ENCODE data around the gene PADI2.

The PADI2 gene

DNA sequence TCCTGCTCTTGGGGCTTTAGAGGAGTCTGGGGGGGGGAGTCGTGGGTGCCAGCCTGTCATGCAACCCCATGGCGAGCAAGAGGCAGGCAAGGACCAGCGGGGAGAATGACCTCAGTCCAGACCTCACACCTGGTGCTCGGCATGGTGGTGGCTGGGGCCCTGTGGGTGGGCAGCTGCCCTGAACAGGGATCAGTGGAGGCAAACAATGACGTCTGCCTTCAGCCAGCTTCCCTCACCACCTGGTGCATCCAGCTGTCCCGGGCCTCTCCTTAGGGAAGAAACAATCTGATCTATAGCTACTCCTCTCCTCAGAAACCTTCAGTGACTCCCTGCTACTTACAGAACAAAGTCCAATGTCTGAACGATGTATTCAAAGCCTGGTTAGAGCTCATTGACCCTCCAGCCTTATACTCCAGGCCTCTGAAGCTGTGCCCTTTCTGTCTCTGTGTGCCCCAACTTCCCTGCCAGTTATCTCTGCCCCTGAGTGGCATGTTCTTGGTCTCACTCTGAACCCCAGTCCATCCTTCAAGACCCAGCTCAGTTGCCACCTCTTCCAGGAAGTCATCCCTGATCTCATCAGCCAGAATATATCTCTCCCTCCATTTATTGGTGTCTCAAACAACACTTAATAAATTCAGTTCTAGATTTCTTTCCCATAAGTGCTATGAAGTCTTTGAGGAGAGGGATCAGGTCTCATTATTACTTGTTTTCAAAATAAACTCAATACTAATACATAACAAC is 6.6 kb downstream of the PADI2 start:
- no peak for DNase-seq (ENCODE audit: low spot score)

- no peak for DNase-seq (ENCODE audit: low spot score)
These were observed 7.2 kb downstream of the PADI2 start for GRCh38 chr1:17112076-17112475.

DNA sequence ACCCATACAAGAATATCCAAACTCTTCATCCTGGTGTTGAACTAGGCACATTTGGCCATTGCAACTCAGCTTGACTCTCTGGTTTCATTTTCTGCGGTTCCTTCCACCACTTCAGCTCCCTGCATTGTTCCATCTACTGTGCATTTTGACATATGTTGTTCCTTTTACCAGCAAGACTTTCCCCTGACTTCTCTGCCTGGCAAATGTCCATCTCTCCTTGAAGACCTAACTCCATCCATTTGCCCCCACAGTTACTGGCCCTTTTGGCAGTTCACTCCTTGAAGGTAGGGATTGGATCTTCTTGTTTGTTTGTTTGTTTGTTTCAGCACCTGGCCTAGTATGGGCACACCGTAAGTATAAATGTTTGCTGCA is 8.7 kb downstream of the PADI2 start:
- no peak for DNase-seq (ENCODE audit: low spot score)

- no peak for DNase-seq (ENCODE audit: low spot score)
These were observed 9.2 kb downstream of the PADI2 start for GRCh38 chr1:17109892-17110554.

GRCh38 chr1:17108786-17109185 is 10.5 kb downstream of the PADI2 start:
- no peak for DNase-seq (ENCODE audit: low spot score)

- DNase-seq (ENCODE audit: low spot score): no peak
These were observed 10.9 kb downstream of the PADI2 start for GRCh38 chr1:17108360-17108759.

DNA sequence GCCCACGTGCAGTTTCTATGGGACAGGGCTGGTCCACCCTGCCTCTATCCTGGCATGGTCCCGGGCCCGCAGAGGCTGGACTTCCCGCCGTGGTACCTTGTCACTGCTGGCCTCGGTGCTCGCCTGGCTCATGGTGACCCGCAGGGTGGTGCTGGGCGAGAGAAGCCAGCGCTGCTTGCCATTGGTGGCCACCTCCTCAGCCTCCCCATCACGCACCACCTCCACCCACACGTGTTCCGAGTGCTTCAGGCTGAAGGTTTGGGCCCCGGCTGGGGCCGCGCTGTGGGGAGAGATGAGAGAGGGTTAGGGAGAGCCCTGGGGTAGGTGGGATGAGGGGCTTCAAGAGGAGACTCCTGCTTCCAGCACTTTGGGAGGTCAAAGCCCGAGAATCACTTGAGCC is 14.5 kb downstream of the PADI2 start:
- DNase-seq (ENCODE audit: low spot score): no peak

GRCh38 chr1:17102232-17102631 is 17.0 kb downstream of the PADI2 start:
- no peak for DNase-seq (ENCODE audit: low spot score)

GRCh38 chr1:17101261-17101660 is 18.0 kb downstream of the PADI2 start:
- DNase-seq (ENCODE audit: low spot score): no peak

DNA sequence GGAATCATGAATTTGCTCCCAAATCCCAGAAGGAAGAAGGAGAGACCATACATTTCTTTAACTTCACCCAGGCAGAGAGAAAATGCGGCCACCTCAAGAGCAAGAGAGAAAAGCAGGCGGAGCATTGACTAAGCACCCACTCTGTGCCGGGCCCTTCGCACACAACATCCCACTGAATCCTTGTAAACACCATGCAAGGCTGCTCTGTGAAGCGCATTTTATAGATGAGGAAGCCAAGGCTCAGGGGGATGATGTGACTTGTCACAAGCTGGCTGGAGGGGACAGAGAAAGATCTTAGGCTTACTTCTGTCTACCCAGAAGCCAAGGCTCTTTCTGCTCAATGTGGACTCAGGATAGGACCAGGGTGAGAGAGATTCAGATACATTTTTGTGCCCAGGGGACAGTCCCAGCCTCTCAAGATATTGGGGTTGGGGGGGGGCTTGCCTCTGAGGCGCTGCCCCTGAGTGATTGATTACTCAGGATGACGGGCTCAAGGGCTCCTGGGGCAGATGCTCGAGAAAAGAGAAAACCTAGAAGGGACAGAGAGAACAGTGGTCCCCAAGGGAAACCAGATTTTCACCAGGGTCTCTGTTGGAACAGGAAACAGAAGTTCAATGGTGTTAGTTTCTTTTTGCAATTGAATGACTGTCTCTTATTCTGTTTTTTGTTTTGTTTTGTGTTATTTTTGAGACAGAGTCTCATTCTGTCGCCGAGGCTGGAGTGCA is 19.5 kb downstream of the PADI2 start:
- no peak for DNase-seq (ENCODE audit: low spot score)

DNA sequence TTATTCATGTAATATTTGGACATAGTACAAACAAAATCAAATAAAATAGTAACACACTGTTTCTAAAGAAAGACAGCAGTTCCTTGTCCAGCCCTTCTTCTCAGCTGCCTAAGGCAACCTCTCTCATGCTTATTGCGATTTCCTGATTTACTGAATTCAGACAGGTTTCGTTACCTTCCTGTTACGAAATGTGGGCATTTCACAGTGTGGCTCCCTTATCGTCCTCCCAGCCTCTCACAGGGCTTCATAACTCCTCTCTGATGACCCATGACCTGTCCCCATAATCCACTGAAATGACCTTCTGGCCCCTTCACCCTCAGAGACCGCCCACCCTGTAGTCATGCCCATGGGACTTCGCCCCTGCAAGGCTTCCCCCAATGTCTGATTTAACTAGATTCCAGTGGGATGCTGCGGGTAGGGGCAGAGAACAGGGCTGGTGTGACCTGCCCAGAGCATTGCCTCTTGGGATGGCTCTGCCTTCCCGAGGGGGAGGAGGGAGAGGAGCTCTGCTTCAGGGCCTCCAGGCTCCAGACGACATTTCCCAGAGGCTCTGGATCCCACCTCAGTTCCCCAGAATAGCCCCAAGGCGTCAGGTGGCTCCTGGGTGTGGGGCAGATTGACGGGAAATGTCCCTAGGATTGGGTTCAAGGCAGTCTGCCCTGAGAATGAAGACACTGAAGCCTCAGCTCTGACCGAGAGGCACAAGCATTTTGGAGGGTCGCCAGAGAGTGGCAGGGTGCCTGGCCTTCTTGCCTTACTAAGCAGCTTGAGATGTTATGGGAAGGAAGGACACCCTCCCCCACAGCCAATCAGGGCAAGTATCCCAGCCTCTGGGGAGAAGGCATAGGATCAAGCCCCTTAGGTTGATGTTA is 20.6 kb downstream of the PADI2 start:
- no peak for DNase-seq (ENCODE audit: low spot score)

GRCh38 chr1:17097787-17098186 is 21.5 kb downstream of the PADI2 start:
- no peak for DNase-seq (ENCODE audit: low spot score)

DNA sequence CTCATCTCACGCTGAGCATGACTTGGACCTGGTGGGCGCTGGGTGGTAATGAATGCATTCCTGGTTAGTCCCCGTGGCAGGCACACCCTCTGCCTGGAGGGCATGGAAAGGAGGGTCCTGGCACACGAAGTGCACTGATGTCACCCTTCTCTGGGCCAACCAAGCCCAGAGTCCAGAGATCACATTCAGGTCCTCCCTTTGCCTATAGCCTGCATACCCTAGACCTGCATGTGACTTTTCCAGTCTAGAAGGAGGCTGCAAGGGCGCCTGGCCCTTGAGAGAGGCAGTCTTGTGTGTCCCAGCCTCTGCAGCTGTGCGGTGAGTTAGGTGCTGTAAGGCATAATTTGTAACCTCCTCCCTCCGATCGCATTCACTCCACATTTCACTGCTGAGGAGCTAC is 22.1 kb downstream of the PADI2 start:
- DNase-seq (ENCODE audit: low spot score): no peak

- DNase-seq (ENCODE audit: low spot score): no peak
These were observed 22.7 kb downstream of the PADI2 start for GRCh38 chr1:17096584-17096983.

DNA sequence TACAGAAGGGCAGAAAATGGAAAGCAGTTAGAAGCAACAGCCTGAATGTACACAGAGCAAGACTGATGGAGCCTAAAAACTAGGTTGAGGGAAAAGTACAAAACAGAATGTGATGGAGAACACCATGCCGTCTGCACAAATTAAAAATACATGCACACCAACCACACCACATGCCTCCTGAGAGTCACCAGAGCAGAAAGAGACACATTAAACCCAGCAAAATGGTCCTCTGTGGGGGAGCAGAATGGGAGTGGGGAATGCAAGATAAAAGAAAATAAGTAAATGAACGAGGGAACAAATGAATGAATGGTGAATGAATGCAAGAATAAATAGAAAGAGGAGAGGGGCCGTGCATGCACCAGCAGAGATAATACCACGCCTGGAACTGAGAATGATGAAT is 24.1 kb downstream of the PADI2 start:
- no peak for DNase-seq (ENCODE audit: low spot score)

DNA sequence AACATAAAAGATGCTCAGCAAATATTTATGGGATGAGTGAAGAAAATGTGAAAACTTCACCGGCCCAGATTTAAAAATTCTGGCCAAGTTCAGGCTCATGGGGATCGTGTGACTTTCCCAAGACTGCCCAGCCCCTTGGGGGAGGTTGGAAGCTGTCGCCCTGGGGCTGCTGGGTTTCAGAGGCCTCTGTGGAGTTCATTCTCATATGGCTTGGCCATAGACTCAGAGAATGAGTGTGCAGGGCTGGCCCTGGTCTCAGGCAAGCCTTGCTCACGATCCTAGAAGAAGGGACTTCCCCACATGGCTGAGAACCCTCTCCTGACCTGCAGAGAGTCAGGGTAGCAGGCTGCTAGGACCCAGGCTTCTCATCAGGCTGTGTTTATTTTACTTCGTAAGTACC is 24.6 kb downstream of the PADI2 start:
- no peak for DNase-seq (ENCODE audit: low spot score)

- no peak for DNase-seq (ENCODE audit: low spot score)
These were observed 25.3 kb downstream of the PADI2 start for GRCh38 chr1:17093822-17094393.

DNA sequence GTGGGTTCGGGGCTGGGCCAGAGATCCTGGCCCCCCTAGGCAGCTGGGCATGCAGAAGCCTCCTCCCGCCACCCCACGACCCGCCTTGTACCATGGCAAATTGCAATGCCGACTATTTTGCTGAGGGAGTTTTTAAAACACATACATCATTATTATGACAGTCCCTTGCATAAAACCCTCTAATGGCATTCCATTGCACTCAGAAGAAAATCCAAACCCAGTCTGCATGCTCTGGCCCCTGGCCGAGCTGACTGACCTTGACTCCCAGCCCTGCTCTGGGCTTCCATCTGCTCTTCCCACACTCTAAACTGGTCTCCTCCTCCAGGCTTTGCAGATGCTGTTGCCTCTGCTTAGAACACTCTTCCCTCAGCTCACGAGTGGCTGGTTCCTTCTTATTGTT is 28.0 kb downstream of the PADI2 start:
- DNase-seq (ENCODE audit: low spot score): no peak

DNA sequence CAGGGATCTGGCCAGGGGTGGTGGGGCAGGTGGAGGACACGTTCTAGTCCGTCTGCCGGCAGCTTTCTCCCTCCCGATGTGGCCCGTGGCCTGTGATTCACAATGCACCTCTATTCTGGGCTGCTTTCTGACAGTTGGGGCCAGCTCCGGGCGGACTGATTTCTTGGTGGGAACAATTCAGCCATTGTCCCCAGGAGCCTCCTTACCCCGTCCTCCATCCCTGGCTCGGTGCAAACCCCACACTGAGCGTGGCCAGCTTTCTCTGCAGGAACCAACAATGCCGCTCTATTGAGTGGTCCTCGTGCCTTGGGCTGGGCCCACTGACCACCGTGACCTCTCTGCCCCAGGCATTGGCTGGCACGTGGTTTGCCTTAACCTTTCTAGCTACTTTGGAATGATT is 29.7 kb downstream of the PADI2 start:
- DNase-seq (ENCODE audit: low spot score): no peak

GRCh38 chr1:17086751-17087150 is 32.5 kb downstream of the PADI2 start:
- no peak for DNase-seq (ENCODE audit: low spot score)

- DNase-seq (ENCODE audit: low spot score): no peak
These were observed 34.5 kb downstream of the PADI2 start for GRCh38 chr1:17084787-17085186.

- no peak for DNase-seq (ENCODE audit: low spot score)
These were observed 36.5 kb downstream of the PADI2 start for GRCh38 chr1:17082761-17083160.
